GM19372 (cell line): ENCODE results near the gene ENTHD1.
"Not testable (repeated sequence)": the region's sequence is repeated elsewhere in the genome, so short reads cannot be mapped to it uniquely, and the experiment has no call there.

Experiments used
- ATAC-seq: cut with Tn5 transposase; IDR thresholded peaks from one replicate; pipeline ENCODE4 v1.9.1; 2021; ENCODE audit warnings: mild to moderate bottlenecking, low read depth, moderate library complexity; ENCODE audit not compliant: unreplicated experiment

ENTHD1 gene

GRCh38 chr22:39925273-39925672 lies 31.7 kb upstream of the ENTHD1 start:
- ATAC-seq, result no peak

- no peak for ATAC-seq
These were observed 30.7 kb upstream of the ENTHD1 start for GRCh38 chr22:39924286-39924685.

GRCh38 chr22:39923696-39924095 lies 30.1 kb upstream of the ENTHD1 start:
- no peak for ATAC-seq

GRCh38 chr22:39920134-39920743 lies 26.7 kb upstream of the ENTHD1 start:
- ATAC-seq, result no peak

GRCh38 chr22:39917776-39918495 lies 24.4 kb upstream of the ENTHD1 start:
- ATAC-seq, result no peak

GRCh38 chr22:39917197-39917643 lies 23.7 kb upstream of the ENTHD1 start:
- no peak for ATAC-seq

GRCh38 chr22:39916496-39916895 lies 22.9 kb upstream of the ENTHD1 start:
- ATAC-seq, result no peak

- ATAC-seq, result no peak
These were observed 21.8 kb upstream of the ENTHD1 start for GRCh38 chr22:39915295-39915726.

GRCh38 chr22:39914584-39914983 lies 21.0 kb upstream of the ENTHD1 start:
- ATAC-seq, result no peak

- ATAC-seq, result no peak
These were observed 20.3 kb upstream of the ENTHD1 start for GRCh38 chr22:39913886-39914285.

- no peak for ATAC-seq
These were observed 19.8 kb upstream of the ENTHD1 start for GRCh38 chr22:39913321-39913720.

- ATAC-seq, result no peak
These were observed 17.5 kb upstream of the ENTHD1 start for GRCh38 chr22:39910876-39911613.

- ATAC-seq, result no peak
These were observed 15.2 kb upstream of the ENTHD1 start for GRCh38 chr22:39908737-39909136.

- ATAC-seq, result no peak
These were observed 14.6 kb upstream of the ENTHD1 start for GRCh38 chr22:39908136-39908535.

- ATAC-seq, result no peak
These were observed 14.1 kb upstream of the ENTHD1 start for GRCh38 chr22:39907605-39908097.

- ATAC-seq, result no peak
These were observed 13.5 kb upstream of the ENTHD1 start for GRCh38 chr22:39907047-39907446.

GRCh38 chr22:39906207-39906606 lies 12.6 kb upstream of the ENTHD1 start:
- no peak for ATAC-seq

- no peak for ATAC-seq
These were observed 12.1 kb upstream of the ENTHD1 start for GRCh38 chr22:39905687-39906086.

- ATAC-seq, result no peak
These were observed 11.3 kb upstream of the ENTHD1 start for GRCh38 chr22:39904862-39905261.

- ATAC-seq, result not testable (repeated sequence)
These were observed 10.5 kb upstream of the ENTHD1 start for GRCh38 chr22:39904024-39904423.

- no peak for ATAC-seq
These were observed 8.1 kb upstream of the ENTHD1 start for GRCh38 chr22:39901565-39902146.
